Measurements from ENCODE around the gene MRPL11. TPM values are rescaled to one million over a fixed set of nuclear protein-coding genes. Genes with fewer than 3 reads are reported as not detected.

Gene MRPL11
- total and polyA plus RNA-seq, 2 donors (not counting 1 experiment from before 2014, with no cell fraction given) = 32.7 to 35.7 TPM

DNA sequence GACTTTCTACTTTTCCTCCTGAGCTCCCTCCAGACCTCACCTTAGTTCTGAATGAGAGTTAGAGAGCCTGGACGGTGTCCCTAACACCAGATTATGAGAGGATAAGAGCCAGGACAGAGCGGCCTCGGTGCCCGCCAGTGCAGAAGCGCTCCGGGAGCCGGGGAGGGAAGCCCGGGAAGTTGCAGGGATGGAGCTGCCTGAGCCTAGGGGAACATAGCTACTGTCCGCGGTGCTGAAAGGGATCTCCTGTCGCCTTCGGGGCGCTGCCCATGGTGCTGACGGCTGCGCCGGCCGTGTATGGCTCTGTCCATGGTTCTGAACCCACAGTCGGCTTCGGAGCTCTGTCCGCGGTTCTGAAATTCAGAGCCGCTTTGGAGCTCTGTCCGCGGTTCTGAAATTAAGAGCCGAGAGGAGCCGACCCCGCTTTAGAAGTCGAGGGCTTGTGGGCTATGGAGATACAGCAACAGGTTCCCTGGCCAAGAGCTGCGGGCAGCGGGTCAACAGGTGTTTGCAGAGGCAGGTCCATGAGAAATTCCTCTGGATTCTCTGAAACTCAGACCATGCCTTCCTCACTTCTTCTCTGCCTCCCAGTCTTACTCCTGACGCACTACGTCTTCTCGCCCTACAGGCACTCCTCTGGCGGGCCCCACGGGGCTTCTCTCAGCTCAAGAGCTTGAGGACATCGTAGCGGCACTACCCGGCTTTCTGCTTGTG lies 17.0 kb downstream of the MRPL11 start:
- Histone ChIP-seq H4K20me1 (ENCODE audit: control insufficient read depth, extremely low read depth, insufficient read depth, low read length) (no peaks in the 10 kb centered on the region), H3K4me2 (ENCODE audit: extremely low read depth, insufficient read depth, low read length) (no peak overlapping the region)

DNA sequence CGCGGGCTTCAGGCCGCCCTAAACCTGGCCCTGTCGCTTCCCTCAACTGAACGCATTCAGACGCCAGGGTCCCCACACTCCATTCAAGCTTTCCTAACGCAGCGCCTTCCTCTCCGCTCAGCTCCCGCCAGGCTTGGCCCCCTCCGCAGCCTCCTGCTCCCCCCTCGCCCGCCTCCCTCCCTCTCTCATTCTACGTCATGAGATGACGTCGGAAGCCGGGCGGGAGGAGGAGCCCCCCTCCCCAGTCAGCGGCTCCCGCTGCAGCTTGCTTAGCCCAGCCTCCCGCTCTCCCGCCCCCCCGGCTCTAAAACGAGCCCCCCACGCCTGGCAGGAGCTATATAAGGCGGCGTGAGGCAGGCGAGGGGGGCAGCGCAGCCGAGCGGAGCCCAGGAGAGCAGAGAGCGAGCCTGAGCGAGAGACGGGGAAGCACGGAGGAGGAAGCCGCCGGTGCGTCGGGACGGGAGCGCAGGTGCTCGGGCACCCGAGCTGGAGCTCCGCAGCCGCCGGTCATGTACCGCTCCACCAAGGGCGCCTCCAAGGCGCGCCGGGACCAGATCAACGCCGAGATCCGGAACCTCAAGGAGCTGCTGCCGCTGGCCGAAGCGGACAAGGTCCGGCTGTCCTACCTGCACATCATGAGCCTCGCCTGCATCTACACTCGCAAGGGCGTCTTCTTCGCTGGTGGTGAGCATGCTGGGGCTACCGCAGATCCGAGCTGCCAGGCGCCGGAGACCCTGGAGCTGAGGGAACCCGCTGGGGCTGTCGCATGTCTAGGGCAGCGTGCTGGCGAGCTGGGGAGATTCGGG lies 17.8 kb downstream of the MRPL11 start, which contains the start of gene NPAS4:
TSS of gene NPAS4 (plus strand) at position 365 of the 806 bp plus-strand sequence. CDS start at position 510, 145 bp downstream.
- no peak for DNase-seq (ENCODE audit: low read depth in 2 of 2)
- Histone ChIP-seq H4K20me1 (ENCODE audit: control insufficient read depth, extremely low read depth, insufficient read depth, low read length) (no peaks in the 10 kb centered on the region), H3K27ac (ENCODE audit: insufficient read depth, low read length) (no peak within 1 kb of the TSS), H3K27me3 (ENCODE audit: control insufficient read depth, insufficient read depth, low read length) (peaks cover 2% of the 10 kb centered on the region), H3K4me1 (ENCODE audit: control insufficient read depth, extremely low read depth, insufficient read depth, low read length) (peaks cover 9% of the 10 kb centered on the region), H3K36me3 (ENCODE audit: control insufficient read depth, insufficient read depth, low read length) (no peaks in the 10 kb centered on the region), H3K9me3 (ENCODE audit: control insufficient read depth, insufficient read depth, low read depth, low read length) (no peaks in the 10 kb centered on the region), H2AFZ (ENCODE audit: low read length) (no peak within 1 kb of the TSS), H3K79me2 (ENCODE audit: control insufficient read depth, insufficient read depth, low read length) (no peaks in the 10 kb centered on the region), H3K4me3 (replicated peaks in 1 of 4; ENCODE audit: control extremely low read depth in 1 of 4, insufficient read depth in 1 of 4, low read depth in 3 of 4, low read length in 4 of 4) (no peak within 1 kb of the TSS), H3K4me2 (ENCODE audit: extremely low read depth, insufficient read depth, low read length) (no peak within 1 kb of the TSS), H3K9ac (ENCODE audit: insufficient read depth, low read length) (no peak within 1 kb of the TSS)
- peak; percentile 9 for TF ChIP-seq EZH2 (IDR thresholded peaks at IDR 0.05; ENCODE audit: low read length, missing control alignments)
- TF ChIP-seq, protein P1, sequence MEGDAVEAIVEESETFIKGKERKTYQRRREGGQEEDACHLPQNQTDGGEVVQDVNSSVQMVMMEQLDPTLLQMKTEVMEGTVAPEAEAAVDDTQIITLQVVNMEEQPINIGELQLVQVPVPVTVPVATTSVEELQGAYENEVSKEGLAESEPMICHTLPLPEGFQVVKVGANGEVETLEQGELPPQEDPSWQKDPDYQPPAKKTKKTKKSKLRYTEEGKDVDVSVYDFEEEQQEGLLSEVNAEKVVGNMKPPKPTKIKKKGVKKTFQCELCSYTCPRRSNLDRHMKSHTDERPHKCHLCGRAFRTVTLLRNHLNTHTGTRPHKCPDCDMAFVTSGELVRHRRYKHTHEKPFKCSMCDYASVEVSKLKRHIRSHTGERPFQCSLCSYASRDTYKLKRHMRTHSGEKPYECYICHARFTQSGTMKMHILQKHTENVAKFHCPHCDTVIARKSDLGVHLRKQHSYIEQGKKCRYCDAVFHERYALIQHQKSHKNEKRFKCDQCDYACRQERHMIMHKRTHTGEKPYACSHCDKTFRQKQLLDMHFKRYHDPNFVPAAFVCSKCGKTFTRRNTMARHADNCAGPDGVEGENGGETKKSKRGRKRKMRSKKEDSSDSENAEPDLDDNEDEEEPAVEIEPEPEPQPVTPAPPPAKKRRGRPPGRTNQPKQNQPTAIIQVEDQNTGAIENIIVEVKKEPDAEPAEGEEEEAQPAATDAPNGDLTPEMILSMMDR (conservative IDR thresholded peaks at IDR 0.05 in 1 of 2, IDR thresholded peaks at IDR 0.05 in 1 of 2; ENCODE audit: low read depth in 1 of 2, low read length in 2 of 2) = no peak

More for the DNA sequence above, 17.0 kb downstream of the MRPL11 start:
- Histone ChIP-seq H3K9ac (ENCODE audit: insufficient read depth, low read length) (no peak overlapping the region), H3K36me3 (ENCODE audit: control insufficient read depth, insufficient read depth, low read length) (no peaks in the 10 kb centered on the region), H3K79me2 (ENCODE audit: control insufficient read depth, insufficient read depth, low read length) (no peaks in the 10 kb centered on the region), H3K27ac (ENCODE audit: insufficient read depth, low read length) (no peak overlapping the region), H3K4me1 (ENCODE audit: control insufficient read depth, extremely low read depth, insufficient read depth, low read length) (peaks cover 9% of the 10 kb centered on the region), H3K4me3 (replicated peaks in 1 of 4; ENCODE audit: control extremely low read depth in 1 of 4, insufficient read depth in 1 of 4, low read depth in 3 of 4, low read length in 4 of 4) (no peak overlapping the region), H2AFZ (ENCODE audit: low read length) (no peak overlapping the region), H3K27me3 (ENCODE audit: control insufficient read depth, insufficient read depth, low read length) (peaks cover 2% of the 10 kb centered on the region), H3K9me3 (ENCODE audit: control insufficient read depth, insufficient read depth, low read depth, low read length) (no peaks in the 10 kb centered on the region)
- TF ChIP-seq, protein P1 (conservative IDR thresholded peaks at IDR 0.05 in 1 of 2, IDR thresholded peaks at IDR 0.05 in 1 of 2; ENCODE audit: low read depth in 1 of 2, low read length in 2 of 2) = no peak
- no peak for TF ChIP-seq EZH2 (IDR thresholded peaks at IDR 0.05; ENCODE audit: low read length, missing control alignments)
- peak; percentile 82 to 90 for DNase-seq (ENCODE audit: low read depth in 2 of 2)

DNA sequence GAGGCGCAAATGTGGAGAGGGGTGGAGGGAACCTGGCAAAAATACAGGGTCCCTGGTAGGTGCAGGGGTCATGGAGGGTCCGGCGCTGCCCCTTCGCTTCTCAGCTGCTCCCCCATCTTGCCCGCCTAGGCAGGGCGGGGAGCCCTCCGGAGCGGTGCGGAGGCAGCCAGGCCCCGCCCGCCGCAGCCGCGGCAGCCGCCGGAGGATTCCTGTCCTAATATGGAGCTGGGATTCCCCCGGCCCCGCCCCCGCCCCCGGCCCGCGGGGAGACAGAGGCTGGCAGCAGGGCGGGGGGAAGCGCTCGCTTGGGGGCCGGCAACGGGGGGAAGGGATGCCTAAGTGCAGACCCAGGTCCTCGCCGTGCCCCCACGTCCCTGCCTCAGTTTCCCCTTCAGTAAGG lies 18.8 kb downstream of the MRPL11 start:
- Histone ChIP-seq H2AFZ (ENCODE audit: low read length) (no peak overlapping the region), H3K4me2 (ENCODE audit: extremely low read depth, insufficient read depth, low read length) (no peak overlapping the region), H3K79me2 (ENCODE audit: control insufficient read depth, insufficient read depth, low read length) (no peaks in the 10 kb centered on the region), H3K27ac (ENCODE audit: insufficient read depth, low read length) (no peak overlapping the region), H3K9ac (ENCODE audit: insufficient read depth, low read length) (no peak overlapping the region), H3K9me3 (ENCODE audit: control insufficient read depth, insufficient read depth, low read depth, low read length) (no peaks in the 10 kb centered on the region), H3K27me3 (ENCODE audit: control insufficient read depth, insufficient read depth, low read length) (peaks cover 5% of the 10 kb centered on the region), H3K4me1 (ENCODE audit: control insufficient read depth, extremely low read depth, insufficient read depth, low read length) (peaks cover 9% of the 10 kb centered on the region), H3K36me3 (ENCODE audit: control insufficient read depth, insufficient read depth, low read length) (no peaks in the 10 kb centered on the region), H4K20me1 (ENCODE audit: control insufficient read depth, extremely low read depth, insufficient read depth, low read length) (no peaks in the 10 kb centered on the region), H3K4me3 (replicated peaks in 1 of 4; ENCODE audit: control extremely low read depth in 1 of 4, insufficient read depth in 1 of 4, low read depth in 3 of 4, low read length in 4 of 4) (no peak overlapping the region)
- TF ChIP-seq EZH2 (IDR thresholded peaks at IDR 0.05; ENCODE audit: low read length, missing control alignments) = no peak
- TF ChIP-seq, protein P1 (conservative IDR thresholded peaks at IDR 0.05 in 1 of 2, IDR thresholded peaks at IDR 0.05 in 1 of 2; ENCODE audit: low read depth in 1 of 2, low read length in 2 of 2) = no peak
- no peak for DNase-seq (ENCODE audit: low read depth in 2 of 2)

Measured in fibroblast of lung (primary cell).